Measurements from ENCODE around the gene SAMHD1.
"Not testable (repeated sequence)": the region's sequence is repeated elsewhere in the genome, so short reads cannot be mapped to it uniquely, and the experiment has no call there.

SAMHD1 gene

DNA sequence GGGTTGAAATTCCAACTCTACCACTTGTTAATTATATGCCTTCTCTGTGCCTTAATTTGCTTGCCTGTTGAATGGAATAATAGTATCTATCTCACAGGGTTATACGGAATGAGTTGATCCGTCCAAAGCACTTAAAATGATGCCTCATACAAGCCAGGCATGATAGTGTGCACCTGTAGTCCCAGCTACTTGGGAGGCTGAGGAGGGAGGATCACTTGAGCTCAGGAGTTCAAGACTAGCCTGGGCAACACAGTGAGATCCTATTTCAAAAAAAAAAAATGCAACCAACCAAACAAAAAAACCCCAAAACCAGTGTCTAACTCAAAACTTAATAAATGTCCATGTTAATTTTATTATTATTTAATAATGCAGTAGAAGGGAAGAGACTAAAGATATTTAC, 35.3 kb downstream of the SAMHD1 start:
- DNase-seq (ENCODE audit: low read depth): no peak

DNA sequence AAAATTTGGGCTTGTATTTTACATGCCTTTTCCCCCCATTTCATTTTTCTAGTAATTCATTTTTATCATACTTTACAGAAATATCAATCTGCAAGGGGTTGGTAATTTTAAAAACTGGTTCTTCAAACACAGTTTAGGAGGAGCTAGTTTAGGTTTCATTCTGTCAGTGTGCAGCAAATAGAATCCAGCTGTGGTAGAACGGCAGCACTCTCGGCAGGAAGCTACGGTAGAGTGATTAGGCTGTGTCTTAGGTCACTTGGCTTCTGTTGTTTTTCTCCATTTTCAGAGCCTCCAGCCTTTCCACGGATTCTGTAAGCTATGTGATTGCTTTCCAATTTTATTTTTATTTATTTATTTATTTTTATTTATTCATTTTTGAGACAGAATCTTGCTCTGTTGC, 42.9 kb downstream of the SAMHD1 start:
- no peak for DNase-seq (ENCODE audit: low read depth)

DNA sequence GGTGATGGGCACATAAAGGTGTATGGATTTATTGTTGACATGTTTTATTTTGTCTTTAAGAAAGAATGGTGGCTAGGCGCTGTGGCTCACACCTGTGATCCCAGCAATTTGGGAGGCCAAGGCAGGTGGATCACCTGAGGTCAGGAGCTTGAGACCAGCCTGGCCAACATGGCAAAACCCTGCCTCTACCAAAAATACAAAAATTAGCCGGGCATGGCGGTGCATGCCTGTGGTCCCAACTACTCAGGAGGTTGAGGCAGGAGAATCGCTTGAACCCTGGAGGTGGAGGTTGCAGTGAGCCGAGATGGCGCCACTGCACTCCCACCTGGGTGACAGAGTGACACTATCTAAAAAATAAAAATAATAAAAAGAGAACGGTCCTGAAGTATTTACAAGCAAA, 45.4 kb downstream of the SAMHD1 start:
- DNase-seq (ENCODE audit: low read depth): not testable (repeated sequence)

DNA sequence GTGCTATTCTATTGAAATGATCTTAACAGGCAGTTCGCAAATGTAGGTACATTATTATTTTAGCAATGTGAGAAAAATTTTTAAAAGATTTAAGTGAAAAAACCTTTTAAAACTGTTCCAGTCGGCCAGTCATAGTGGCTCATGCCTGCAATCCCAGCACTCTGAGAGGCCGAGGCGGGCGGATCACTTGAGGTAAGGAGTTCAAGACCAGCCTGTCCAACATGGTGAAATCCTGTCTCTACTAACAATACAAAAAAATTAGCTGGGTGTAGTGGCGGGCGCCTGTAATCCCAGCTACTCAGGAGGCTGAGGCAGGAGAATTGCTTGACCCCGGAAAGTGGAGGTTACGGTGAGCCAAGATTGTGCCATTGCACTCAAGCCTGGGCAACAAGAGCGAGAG, 45.9 kb downstream of the SAMHD1 start:
- DNase-seq (ENCODE audit: low read depth): not testable (repeated sequence)

DNA sequence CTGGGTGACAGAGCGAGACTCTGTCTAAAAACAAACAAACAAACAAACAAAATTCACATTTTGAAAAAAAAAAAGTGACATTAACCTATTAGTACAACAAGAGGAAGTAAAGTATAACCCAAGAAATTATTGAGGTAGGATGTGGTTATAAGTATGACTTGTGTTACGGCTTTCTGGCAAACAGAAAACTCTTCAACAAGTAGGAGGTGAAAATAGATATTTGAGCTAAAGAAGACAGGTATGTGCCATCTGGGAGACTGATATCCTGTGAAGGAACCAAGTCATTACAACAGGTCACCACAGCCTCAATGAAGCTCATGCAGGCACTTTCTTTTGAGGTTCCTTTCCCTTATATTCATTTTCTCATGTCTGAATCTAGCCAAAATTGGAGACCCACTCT, 46.8 kb downstream of the SAMHD1 start:
- no peak for DNase-seq (ENCODE audit: low read depth)

DNA sequence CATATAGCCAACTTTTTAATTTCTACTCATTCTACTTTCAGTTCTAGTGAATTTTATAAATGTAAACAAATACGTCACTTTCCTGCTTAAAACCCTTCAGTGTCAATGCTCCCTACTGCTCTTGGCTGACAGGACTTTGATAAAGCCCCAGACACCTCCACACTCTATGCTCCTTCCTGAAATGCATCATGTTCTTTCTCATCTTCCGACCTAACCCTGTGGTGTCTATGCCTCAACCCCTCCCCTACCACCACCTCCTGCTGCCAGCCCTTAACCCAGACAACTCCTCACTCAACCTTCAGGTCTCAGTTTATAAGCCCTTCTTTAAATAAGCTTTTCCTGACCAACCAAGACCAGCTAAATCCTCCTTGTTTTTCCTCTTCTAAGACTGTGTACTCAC, 56.5 kb downstream of the SAMHD1 start:
- no peak for DNase-seq (ENCODE audit: low read depth)

DNA sequence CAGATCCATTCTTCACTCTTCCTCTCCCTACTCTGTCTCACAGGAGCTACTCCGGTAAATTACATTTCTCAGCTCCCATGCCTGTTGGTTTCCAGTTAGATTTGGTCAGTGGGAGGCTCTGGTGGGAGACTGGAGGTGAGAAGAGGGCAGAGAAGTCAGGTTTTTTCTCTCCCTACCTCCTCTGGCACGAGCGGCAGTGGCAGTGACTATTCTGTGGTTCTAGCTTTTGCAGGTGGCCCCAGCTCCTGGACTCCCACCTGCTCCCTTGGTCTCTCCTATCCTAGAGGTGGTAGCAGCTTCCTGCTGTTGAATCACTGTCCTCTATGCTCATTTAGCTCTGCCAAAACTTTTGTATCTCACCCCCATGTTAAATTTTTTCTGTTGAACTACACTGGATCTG, 57.7 kb downstream of the SAMHD1 start:
- DNase-seq (ENCODE audit: low read depth): no peak

DNA sequence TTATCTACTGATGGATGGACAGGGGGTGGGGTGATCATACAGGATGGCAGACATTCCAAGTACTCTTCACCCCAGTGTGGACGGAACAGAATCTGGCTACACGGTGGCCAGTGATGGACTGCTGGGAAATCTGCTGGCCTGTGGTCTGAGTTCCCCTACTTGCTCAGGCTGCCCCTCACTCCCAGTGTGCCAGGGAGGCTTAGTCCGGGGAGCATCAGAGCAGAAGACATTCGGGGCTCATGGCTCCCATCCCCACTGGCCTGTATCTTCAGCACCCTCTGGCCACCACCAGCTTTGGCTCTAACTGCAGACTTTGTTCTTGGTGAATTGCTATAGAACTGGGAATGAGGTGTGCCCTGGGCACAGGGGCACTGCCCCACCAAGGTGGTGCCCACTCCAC, 60.3 kb downstream of the SAMHD1 start:
- DNase-seq (ENCODE audit: low read depth): no peak

DNA sequence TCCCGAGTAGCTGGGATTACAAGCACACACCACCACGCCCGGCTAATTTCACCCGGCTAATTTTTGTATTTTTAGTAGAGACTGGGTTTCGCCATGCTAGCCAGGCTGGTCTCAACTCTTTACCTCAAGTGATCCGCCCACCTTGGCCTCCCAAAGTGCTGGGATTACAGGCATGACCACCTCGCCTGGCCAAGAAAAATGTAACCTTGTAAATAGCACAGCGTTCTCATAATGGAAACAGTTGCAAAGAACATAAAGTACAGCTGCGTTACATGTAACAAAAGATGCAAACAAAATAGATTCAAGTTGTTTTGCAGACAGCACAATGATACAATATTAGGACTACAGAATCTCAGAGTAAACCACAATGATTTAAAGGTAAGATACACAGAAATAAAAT, 60.9 kb downstream of the SAMHD1 start:
- DNase-seq (ENCODE audit: low read depth): no peak

DNA sequence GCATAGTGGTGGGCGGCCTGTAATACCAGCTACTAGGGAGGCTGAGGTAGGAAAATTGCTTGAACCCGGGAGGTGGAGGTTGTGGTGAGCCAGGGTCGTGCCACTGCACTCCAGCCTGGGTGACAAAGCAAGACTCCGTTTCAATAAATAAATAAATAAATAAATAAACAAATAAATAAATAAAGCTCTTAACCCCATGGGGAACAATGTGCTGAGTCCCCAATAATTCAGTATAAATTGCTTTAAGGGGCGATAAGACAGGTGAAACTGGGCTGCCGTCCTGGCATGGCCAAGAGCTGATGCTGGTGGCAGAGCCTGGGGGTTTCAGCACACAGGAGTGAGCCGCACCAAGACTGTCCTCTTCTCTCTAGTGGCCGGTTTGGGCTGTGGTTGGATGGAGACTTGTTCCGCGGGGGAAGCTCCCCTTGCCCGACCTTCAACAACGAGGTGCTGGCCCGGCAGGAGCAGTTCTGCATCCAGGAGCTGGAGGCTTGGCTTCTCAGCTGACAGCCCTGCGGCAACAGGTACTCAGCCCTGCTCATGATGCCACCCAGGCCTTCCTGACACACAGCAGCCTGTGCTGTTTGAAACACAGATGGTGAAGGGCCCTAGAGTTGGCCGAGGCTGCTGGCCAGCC, 62.5 kb downstream of the SAMHD1 start:
- DNase-seq (ENCODE audit: low read depth): no peak

DNA sequence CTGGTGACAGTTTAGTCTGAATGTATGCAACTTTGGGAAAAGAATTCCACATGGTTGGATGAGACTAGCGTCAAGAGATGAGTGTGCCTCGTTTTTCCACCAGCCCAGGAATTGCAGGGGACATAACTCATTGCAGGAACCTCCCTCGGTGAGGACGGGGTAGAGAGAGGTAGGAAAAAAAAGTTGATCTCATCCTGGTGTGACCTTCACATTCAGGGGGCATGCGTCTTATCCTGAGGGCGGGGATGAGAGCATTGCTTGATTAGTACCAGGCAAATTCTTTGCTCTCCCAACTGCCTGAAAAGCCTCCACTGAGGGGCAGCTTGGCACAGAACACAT, 63.8 kb downstream of the SAMHD1 start:
- DNase-seq (ENCODE audit: low read depth): no peak

DNA sequence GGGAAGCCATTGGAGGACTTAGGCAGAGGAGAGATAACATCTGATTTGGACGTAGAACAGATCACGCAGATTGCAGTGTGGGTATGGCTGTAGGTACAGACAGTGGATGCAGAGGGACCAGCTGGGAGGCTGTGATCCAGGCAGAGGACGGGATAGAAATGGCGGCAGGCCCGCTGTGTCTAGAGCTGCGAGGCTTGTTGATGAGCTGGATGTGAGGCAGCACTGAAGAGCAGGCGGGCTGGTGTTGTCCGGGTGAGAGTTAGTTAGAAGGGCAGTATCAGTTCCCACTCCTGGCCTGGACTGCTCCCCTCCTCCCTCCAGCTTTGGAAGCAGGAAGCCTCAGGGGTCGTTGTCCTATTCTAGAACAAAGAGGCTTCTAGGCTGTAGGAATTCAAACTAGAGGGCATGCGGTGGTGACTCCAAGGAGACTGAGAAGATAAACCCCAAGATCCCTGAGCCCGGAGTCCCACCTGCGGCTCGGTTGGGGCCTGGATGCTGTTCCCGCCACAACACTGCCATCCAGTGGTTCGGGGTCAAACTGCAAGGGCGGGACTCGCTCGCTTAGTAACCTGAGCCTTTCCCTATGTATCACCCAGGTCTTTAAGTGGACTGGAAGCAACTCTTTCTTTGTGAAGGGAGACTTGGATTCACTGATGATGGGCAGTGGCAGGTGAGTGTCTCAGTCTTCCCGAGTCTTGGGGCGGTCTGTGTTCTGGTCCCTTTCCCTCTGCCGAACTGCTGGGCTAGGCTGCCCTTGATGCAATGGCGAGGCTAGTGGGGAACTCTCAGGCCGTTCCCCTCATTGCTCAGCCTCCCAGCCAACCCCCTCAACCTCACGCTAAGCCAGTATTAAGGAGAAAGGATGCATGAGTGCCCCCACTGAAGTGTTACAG, 64.4 kb downstream of the SAMHD1 start:
- DNase-seq (ENCODE audit: low read depth): peak; percentile 75

DNA sequence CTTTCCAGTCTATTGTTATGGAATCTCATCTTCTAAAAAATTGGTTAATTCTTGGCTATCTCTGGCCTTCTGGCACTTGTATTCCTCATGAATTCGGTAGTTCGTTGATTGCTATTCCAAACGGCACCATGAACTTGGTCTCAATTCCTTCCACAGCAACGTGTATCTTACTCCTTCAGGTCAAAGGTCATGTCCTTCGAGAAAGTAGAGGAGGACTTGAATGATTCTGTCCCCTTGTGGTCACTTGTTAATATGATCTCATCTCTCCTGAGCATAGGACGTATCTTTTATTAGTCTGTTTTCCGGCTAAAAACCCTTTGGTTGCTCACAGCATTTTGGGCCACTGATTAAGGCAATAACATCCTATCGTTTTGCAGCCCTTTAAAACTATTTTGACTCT, 66.2 kb downstream of the SAMHD1 start:
- no peak for DNase-seq (ENCODE audit: low read depth)

DNA sequence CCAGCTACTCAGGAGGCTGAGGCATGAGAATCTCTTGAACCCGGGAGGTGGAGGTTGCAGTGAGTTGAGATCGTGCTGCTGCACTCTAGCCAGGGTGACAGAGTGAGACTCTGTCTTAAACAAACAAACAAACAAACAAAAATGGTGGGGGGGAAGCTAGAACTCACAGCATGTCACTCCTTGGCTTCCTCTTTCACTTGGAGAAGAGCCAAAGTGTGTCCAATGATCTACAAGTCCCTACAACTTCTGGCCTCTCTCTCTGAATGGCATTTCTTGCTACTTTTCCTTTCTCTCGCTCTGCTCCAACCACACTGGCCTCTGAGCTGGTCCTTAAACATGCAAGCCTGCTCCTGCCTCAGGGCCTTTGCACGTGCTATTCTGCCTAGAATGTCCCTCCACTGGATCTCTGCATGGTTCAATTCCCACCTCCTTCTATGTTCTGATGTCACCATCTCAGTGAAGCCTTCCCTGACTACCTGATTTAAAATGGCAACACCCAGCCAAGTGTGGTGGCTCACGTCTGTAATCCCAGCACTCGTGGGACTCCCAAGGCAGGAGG, 67.5 kb downstream of the SAMHD1 start:
- no peak for DNase-seq (ENCODE audit: low read depth)

DNA sequence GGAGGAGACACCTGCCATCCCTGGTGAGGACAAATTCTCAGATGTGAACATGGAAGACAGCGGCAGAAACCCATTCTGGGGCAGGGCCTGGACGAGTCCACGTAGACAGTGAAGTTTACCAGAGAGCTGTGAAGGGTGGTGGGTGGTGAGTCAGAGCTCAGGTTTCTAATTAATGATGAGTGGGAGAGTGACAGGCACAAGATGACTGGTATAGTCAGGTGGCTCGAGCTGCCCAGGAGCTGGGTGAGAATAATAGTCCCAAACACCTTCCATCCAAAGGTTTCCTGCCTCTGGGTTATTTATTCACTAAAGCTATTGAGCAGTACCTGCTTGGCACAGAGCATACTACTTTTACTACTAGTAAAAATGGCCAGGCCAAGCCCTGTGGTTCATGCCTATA, 69.6 kb downstream of the SAMHD1 start:
- no peak for DNase-seq (ENCODE audit: low read depth)

DNA sequence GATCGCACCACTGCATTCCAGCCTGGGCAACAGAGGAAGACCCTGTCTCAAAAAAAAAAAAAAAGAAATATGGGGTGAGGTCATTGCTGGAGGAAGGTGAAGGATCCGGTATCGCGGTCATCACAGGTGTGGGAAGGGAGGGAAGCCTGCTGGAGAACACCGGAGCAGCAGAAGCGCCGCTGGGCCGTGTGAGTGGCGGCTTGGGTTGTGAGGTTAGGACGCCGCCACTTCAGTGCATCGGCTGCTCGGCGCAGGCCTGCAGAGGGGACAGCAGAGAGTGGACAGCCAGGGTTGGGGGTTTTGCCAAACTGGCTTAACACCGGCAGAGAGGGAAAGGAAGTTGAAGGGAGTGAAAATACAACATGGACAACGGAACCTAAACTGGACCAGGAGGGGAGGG, 70.2 kb downstream of the SAMHD1 start:
- DNase-seq (ENCODE audit: low read depth): no peak

DNA sequence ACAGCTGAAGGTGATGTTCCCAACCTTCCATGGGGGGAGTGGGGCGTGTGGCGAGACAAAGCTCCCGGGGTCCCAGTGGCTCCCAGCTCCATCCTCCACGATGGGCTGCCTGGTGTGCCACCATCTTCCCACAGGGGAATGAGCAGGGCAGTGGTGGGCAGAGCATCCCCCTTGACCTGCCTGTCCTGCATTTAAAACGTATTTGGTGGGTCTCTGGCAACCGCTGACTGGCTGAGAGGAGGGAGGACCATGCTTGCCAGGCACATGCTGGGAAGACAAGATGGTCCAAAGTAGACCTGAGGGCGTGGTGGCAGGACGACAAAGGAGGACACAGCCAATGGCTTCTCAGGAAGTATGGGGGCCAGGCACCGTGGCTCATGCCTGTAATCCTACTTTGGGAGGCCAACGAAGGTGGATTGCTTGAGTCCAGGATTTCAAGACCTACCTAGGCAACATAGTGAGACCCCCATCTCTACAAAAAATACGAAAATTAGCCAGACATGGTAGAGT, 70.7 kb downstream of the SAMHD1 start:
- DNase-seq (ENCODE audit: low read depth): no peak

DNA sequence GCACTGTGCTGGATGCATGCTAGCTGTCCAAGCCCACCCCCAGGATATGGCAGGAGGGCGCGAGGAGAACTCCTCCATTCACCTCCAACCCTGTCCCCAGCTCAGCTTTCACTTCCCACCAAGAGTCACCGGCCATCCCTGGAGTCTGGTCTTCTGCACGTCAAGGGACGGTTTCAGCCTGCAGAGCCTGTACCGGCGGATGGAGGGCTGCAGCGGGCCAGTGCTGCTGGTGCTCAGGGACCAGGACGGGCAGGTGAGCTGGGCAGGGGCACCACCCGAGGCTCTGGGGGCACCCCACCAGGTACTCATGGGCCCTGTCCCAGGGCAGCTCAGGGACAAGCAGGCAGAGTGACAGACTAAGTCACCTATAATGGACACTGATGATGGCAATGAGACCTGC, 72.6 kb downstream of the SAMHD1 start:
- no peak for DNase-seq (ENCODE audit: low read depth)

DNA sequence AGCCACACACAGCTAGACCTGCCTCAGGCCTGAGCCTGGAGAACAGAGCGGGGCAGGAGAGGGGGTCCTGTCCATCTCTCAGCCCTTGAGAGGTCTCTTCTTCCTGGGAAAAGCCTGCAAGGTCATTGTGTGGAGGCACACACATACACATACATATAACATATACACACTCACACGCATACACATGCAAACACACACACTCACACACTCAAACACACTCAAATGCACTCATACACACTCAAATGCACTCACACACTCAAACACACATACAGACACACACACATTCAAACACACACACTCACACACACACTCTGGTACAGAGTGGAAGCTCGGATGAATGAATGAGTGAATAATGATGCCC, 75.1 kb downstream of the SAMHD1 start:
- no peak for DNase-seq (ENCODE audit: low read depth)

DNA sequence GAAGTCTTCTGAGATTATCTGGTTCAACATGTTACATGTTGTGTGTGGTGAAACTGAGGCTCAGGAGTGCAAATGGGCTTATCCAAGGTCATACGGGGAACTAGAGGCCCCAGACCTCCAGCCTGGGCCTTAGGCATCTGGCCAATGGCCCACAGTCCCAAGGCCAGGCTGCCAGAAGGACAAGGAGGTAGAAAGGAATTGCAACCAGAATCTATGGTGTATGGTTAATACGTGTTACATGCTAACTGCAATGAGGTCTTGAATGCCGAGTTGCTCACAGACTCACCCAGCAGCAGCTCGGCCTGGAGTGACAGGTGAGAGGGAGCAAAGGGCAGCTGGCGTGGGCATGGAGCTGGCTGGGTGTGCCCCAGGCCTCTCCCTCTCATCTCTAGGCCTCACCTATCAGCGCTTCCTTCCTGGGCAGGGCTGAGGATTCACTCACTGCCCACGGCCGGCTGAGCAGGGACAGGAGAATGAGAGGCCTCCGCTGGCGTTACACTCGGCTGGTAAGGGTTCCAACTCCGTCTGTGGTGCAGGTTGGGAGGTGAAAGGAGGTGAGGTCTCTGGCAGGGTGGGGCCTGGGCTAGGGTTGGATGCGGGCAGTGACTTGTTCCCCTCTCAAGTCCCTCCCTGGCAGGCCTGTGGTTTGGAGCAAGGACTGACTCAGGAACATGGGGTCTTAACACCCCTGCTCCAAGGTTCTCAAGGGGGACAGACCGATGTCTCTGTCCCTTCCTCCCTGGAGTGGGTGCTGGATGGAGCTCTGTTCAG, 75.6 kb downstream of the SAMHD1 start, which contains the start of gene TLDC2:
Gene TLDC2, plus strand, starts transcription at position 437 of the 771 bp plus-strand sequence. Its CDS starts 37 bp downstream, at position 474.
- no peak for DNase-seq (ENCODE audit: low read depth)

DNA sequence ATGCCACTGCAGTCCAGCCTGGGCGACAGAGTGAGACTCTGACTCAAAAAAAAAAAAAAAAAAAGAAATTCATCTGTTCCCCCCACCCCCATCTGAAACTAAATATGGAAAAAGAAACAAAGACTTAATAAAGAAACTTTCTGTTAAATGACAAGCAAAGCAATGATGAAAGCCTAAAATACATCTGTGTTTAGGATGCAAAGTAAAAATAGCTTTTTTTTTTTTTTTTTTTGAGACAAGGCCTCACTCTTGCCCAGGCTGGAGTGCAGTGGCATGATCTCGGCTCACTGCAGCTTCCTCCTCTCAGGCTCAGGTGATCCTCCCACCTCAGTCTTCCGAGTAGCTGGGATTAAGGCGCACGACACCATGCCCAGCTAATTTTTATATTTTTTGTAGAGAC, 76.4 kb downstream of the SAMHD1 start:
- DNase-seq (ENCODE audit: low read depth): not testable (repeated sequence)

DNA sequence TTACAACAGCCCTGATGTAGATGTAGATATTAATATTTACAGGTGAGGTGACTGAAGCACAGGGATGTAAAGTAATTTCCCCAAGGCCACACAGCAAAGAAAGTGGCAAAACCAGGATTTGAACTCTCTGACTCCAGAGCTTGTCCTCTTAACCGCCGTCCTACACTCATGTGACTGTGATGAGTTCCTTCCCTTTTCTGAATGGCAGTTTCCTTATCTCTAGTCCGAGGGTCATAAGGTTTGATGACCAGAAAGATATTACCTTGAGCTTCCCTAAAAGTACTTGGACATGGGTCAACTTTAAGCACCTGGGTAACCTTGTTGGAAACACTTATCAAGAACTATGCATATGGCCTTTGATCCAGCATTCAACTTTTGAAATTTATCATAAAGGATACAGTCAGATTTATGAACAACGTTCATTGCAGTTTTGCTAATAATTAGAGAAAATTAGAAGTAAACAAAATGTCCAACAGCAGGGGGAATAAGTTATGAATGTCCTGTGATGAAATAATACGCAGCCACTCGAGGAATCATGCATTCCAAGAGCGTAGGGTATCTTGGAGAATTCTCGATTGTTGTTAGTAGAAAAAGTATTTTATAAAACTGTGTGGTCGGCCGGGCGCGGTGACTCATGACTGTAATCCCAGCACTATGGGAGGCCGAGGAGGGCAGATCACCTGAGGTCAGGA, 77.9 kb downstream of the SAMHD1 start:
- DNase-seq (ENCODE audit: low read depth): no peak

Data from stimulated activated CD8-positive, alpha-beta memory T cell treated with anti-CD3 and anti-CD28 coated beads, Interleukin-4, amount 100 ng/mL, for 24 hours (primary cell).